ENCODE results near the gene ANKS1A. TPM values are rescaled to one million over a fixed set of nuclear protein-coding genes. Genes with fewer than 3 reads are reported as not detected.
"Not testable (repeated sequence)": the region's sequence is repeated elsewhere in the genome, so short reads cannot be mapped to it uniquely, and the experiment has no call there.

ANKS1A gene
- total RNA-seq, 2 donors from 2014 or later = 34.9 to 36.4 TPM

DNA sequence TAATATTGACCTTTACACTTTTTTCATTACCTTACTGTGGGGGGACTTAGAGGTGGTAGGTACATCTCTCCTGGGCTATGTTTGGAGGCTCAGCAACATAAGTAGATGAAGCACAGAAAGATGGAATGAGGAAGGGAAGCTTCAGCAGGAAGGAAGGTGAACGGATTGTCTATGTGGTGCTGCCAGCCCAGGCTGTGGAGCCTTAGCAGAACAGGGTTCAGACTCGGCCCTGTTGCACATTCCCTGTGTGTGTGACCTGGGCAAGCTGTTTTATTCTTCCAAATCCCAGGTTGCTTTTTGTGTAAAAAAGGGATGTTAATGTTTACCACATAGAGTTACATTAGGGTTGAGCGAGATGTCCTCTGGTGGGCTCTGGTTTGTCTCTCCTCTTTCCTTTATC lies 41.2 kb downstream of the ANKS1A start:
- H3K4me1 Mint-ChIP-seq = peaks cover 31% of the 10 kb centered on the region
- H3K27me3 ChIP-seq (ENCODE audit: control insufficient read depth, insufficient read depth, low read length, poor library complexity, severe bottlenecking) = no peaks in the 10 kb centered on the region
- no peak for DNase-seq
- no peaks in the 10 kb centered on the region for H3K36me3 ChIP-seq (ENCODE audit: control insufficient read depth, insufficient read depth, low read length)
- H3K27me3 Mint-ChIP-seq (ENCODE audit: insufficient read depth) = no peaks in the 10 kb centered on the region
- no peak overlapping the region for H3K4me3 Mint-ChIP-seq
- 86% methylated on average over 3 of the region's 3 CpGs; no CpG with 5 or more reads in 1 of the 2 experiments for WGBS, 2 experiments (ENCODE audit: insufficient coverage in 1 of 2, insufficient read length in 1 of 2)
- no peaks in the 10 kb centered on the region for H3K9me3 Mint-ChIP-seq
- TF ChIP-seq, protein P1, sequence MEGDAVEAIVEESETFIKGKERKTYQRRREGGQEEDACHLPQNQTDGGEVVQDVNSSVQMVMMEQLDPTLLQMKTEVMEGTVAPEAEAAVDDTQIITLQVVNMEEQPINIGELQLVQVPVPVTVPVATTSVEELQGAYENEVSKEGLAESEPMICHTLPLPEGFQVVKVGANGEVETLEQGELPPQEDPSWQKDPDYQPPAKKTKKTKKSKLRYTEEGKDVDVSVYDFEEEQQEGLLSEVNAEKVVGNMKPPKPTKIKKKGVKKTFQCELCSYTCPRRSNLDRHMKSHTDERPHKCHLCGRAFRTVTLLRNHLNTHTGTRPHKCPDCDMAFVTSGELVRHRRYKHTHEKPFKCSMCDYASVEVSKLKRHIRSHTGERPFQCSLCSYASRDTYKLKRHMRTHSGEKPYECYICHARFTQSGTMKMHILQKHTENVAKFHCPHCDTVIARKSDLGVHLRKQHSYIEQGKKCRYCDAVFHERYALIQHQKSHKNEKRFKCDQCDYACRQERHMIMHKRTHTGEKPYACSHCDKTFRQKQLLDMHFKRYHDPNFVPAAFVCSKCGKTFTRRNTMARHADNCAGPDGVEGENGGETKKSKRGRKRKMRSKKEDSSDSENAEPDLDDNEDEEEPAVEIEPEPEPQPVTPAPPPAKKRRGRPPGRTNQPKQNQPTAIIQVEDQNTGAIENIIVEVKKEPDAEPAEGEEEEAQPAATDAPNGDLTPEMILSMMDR (conservative IDR thresholded peaks at IDR 0.05) = no peak
- H3K27ac Mint-ChIP-seq = no peak overlapping the region
- no peak overlapping the region for H3K27ac ChIP-seq (ENCODE audit: low read depth, low read length)
- H3K4me3 ChIP-seq (ENCODE audit: low read length) = no peak overlapping the region
- H3K9me3 ChIP-seq (ENCODE audit: control insufficient read depth, low read length) = no peaks in the 10 kb centered on the region
- H3K9ac ChIP-seq (ENCODE audit: extremely low read depth, low read length, poor library complexity, severe bottlenecking) = no peak overlapping the region
- H3K4me1 ChIP-seq (ENCODE audit: control insufficient read depth, insufficient read depth, low read length) = peaks cover 11% of the 10 kb centered on the region
- H3K36me3 Mint-ChIP-seq (ENCODE audit: low read depth) = peaks cover 8% of the 10 kb centered on the region

DNA sequence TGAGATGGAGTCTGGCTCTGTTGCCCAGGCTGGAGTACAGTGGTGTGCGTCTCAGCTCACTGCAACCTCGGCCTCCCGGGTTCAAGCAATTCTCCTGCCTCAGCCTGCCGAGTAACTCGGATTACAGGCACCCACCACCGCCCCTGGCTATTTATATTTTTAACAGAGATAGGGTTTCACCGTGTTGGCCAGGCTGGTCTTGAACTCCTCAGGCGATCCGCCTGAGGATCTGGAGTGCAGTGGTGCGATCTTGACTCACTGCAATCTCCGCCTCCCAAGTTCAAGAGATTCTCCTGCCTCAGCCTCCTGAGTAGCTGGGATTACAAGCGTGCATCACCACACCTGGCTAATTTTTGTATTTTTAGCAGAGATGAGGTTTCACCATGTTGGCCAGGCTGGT lies 43.1 kb downstream of the ANKS1A start:
- not testable (repeated sequence) for H3K9me3 Mint-ChIP-seq; H3K27ac Mint-ChIP-seq; H3K36me3 ChIP-seq (ENCODE audit: control insufficient read depth, insufficient read depth, low read length); H3K27me3 ChIP-seq (ENCODE audit: control insufficient read depth, insufficient read depth, low read length, poor library complexity, severe bottlenecking); H3K36me3 Mint-ChIP-seq (ENCODE audit: low read depth); H3K4me3 ChIP-seq (ENCODE audit: low read length); H3K9ac ChIP-seq (ENCODE audit: extremely low read depth, low read length, poor library complexity, severe bottlenecking); H3K4me1 ChIP-seq (ENCODE audit: control insufficient read depth, insufficient read depth, low read length); H3K27me3 Mint-ChIP-seq (ENCODE audit: insufficient read depth); H3K27ac ChIP-seq (ENCODE audit: low read depth, low read length); H3K9me3 ChIP-seq (ENCODE audit: control insufficient read depth, low read length); DNase-seq; H3K4me3 Mint-ChIP-seq
- 95 to 96% methylated on average over 9 to 12 of the region's 12 CpGs for WGBS, 2 experiments (ENCODE audit: insufficient coverage in 1 of 2, insufficient read length in 1 of 2)
- H3K4me1 Mint-ChIP-seq = peaks cover 24% of the 10 kb centered on the region

DNA sequence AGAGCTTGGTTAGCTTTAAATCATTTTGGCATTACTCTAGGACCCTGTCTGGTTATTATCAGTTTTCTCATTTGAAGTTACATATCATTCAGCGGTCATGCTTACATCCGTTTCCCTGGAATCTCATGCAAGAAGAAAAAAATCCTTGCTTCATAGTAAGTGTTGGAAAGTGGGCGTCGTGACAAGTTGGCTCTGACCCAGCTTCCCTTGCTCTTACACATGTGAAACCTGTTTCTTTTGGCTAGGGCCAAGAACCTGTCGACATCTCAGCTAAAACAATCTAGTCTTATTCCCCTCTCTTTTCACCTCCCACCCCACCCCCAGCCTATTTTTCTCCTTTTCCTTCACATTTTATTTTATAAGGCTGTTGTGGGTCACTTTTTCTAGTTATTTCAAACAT lies 45.5 kb downstream of the ANKS1A start:
- WGBS, 2 experiments (ENCODE audit: insufficient coverage in 1 of 2, insufficient read length in 1 of 2) = 92 to 96% methylated on average over 5 of the region's 5 CpGs
- Histone ChIP-seq H3K27me3 (ENCODE audit: control insufficient read depth, insufficient read depth, low read length, poor library complexity, severe bottlenecking) (no peaks in the 10 kb centered on the region), H3K9me3 (ENCODE audit: control insufficient read depth, low read length) (no peaks in the 10 kb centered on the region), H3K36me3 (ENCODE audit: control insufficient read depth, insufficient read depth, low read length) (no peaks in the 10 kb centered on the region), H3K4me3 (ENCODE audit: low read length) (no peak overlapping the region), H3K9ac (ENCODE audit: extremely low read depth, low read length, poor library complexity, severe bottlenecking) (no peak overlapping the region), H3K4me1 (ENCODE audit: control insufficient read depth, insufficient read depth, low read length) (no peaks in the 10 kb centered on the region), H3K27ac (ENCODE audit: low read depth, low read length) (no peak overlapping the region)
- peaks cover 8% of the 10 kb centered on the region for H3K36me3 Mint-ChIP-seq (ENCODE audit: low read depth)
- no peak overlapping the region for H3K27ac Mint-ChIP-seq
- DNase-seq = no peak
- no peak overlapping the region for H3K4me3 Mint-ChIP-seq
- TF ChIP-seq, protein P1 (conservative IDR thresholded peaks at IDR 0.05) = no peak
- H3K9me3 Mint-ChIP-seq = no peaks in the 10 kb centered on the region
- peaks cover 11% of the 10 kb centered on the region for H3K4me1 Mint-ChIP-seq
- H3K27me3 Mint-ChIP-seq (ENCODE audit: insufficient read depth) = no peaks in the 10 kb centered on the region

DNA sequence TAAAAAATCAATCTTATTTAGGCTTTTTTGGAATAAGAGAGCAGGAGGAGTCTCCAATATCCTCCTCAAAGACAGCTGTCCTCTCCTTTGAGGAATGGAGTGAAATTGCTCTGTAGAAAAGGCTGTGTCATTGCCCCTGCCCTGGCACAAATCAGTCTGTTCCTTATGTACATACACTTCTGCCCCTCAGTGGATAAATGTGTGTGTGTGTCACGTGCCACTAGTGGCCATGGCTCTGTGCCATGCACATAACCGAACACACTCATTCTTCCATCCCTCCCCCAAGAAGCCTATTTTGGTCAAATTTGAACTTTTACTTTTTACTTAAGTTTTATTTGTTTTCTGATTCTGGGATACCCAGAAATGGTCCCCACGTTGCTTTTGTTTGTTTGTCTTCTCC lies 49.2 kb downstream of the ANKS1A start:
- Mint-ChIP-seq H3K4me3 (no peak overlapping the region), H3K4me1 (peaks cover 6% of the 10 kb centered on the region), H3K27me3 (ENCODE audit: insufficient read depth) (no peaks in the 10 kb centered on the region), H3K27ac (peak overlapping the region; percentile 26), H3K9me3 (no peaks in the 10 kb centered on the region), H3K36me3 (ENCODE audit: low read depth) (peaks cover 7% of the 10 kb centered on the region)
- Histone ChIP-seq H3K27ac (ENCODE audit: low read depth, low read length) (no peak overlapping the region), H3K4me1 (ENCODE audit: control insufficient read depth, insufficient read depth, low read length) (no peaks in the 10 kb centered on the region), H3K36me3 (ENCODE audit: control insufficient read depth, insufficient read depth, low read length) (no peaks in the 10 kb centered on the region), H3K4me3 (ENCODE audit: low read length) (no peak overlapping the region), H3K9ac (ENCODE audit: extremely low read depth, low read length, poor library complexity, severe bottlenecking) (no peak overlapping the region), H3K9me3 (ENCODE audit: control insufficient read depth, low read length) (no peaks in the 10 kb centered on the region), H3K27me3 (ENCODE audit: control insufficient read depth, insufficient read depth, low read length, poor library complexity, severe bottlenecking) (no peaks in the 10 kb centered on the region)
- no peak for DNase-seq
- WGBS, 2 experiments (ENCODE audit: insufficient coverage in 1 of 2, insufficient read length in 1 of 2) = 91 to 100% methylated on average over 1 to 3 of the region's 3 CpGs
- TF ChIP-seq, protein P1 (conservative IDR thresholded peaks at IDR 0.05) = no peak

Measured in endodermal cell (in vitro differentiated cells).